ENCODE measurements around the gene CCND2.

CCND2 gene

GRCh38 chr12:4288296-4289131 is 15.0 kb downstream of the CCND2 start:
- no peak overlapping the region for H3K27ac ChIP-seq
- no peak for TF ChIP-seq ZFX (IDR thresholded peaks at IDR 0.05)
- TF ChIP-seq CTCF (conservative IDR thresholded peaks at IDR 0.05): no peak

DNA sequence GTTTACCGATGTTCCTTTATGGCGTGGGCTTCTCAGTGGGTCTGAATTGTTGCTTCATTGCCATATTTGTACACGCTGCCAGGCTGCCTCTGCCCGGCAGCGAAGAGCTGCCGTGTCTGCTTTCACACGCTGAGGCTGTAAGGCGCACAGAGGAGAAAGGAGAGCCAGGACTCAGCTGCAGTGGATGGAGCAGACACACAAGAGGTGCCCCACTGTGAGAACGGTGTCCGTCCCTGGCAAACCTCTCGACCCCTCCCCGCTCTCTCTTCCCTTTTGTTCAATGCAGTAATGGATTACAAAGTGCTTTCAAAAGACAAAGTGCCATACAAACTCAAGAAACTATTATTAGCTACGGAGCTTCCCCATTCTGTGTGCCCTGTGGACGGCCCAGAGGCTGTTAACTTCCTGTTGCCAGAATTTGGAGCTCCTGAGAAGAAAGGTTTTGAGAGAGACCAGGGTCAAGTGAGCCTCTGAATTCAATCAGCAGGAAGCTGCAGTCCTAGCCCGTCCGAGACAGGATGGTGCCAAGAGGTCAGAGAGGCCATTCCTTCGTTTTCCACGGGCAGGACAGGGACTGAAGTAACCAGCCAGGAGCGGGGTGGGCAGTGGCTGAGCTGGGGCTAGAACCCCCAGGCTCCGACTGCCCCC is 15.8 kb downstream of the CCND2 start:
- H3K27ac ChIP-seq: no peak overlapping the region
- TF ChIP-seq CTCF (conservative IDR thresholded peaks at IDR 0.05): no peak
- TF ChIP-seq ZFX (IDR thresholded peaks at IDR 0.05): no peak

DNA sequence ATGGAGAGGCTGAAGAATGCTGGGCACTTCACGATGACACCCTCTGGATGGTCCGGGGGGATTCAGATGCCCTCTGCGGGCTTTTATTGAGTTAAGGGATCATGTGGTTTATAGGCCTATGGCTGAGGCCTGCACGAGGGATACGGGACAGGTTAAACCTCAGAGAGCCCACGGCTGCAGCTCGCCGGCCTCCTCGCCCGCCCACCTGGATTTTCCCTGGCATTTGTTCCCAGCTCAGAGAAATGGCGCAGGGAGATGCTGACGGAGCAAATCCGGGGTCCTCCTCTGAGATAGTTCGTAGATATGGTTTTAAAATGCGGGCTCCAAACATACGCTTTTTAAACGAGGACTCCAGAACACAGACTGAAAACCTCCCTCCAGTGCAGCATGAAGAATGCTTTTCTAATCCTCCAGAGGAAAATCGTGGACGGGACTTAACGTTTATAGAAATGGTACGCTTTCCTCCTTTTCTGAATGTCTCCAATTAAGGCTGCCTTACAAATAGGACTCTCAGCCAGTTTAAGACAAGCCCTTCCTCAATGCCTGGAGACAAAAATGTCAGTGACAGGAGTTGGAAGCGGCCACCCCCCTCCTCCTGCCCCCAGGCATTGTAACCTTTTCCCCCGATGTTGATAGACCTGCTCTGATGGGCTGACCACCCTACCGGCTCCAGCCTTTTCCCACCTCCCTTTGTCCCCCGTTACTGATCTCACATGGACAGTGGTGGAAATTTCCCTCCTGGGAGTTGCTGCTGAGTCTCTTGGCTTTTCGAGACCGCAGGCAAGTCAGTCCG is 16.6 kb downstream of the CCND2 start:
- TF ChIP-seq CTCF (conservative IDR thresholded peaks at IDR 0.05) (no peak), ZFX (IDR thresholded peaks at IDR 0.05) (no peak)
- no peak overlapping the region for H3K27ac ChIP-seq

GRCh38 chr12:4292341-4293073 is 18.9 kb downstream of the CCND2 start:
- no peak overlapping the region for H3K27ac ChIP-seq
- TF ChIP-seq CTCF (conservative IDR thresholded peaks at IDR 0.05) (no peak), ZFX (IDR thresholded peaks at IDR 0.05) (no peak)

DNA sequence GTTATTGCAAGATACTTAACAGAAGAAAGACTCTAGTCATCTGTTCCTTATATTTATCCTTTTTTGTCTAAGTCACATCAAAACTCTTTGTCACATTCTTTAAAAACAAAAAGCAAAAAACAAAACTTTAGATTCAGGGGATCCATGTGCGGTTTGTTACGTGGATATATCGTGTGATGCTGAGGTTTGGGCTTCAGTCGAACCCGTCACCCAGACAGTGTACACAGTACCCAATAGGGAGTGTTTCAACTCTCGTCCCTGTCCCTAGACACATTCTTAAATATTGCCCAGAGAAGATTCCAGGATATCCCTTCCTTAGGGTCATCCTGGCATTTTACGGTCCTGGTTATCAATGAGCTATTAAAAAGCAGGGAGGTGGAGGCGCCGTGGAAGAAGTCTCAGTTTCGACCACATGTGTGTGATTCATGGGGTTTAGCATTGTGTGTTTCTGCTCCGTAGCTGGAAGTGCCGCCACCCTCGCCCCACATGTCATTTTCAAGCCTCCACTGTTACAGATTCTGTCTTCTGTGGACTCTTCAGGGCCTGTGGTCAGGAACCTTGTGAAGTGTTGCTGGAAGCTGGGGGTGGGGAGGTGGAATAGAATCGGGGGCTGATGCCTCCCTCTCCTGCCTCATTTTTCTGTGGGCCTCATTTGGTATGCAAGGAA is 19.9 kb downstream of the CCND2 start:
- no peak for TF ChIP-seq CTCF (conservative IDR thresholded peaks at IDR 0.05)
- no peak for TF ChIP-seq ZFX (IDR thresholded peaks at IDR 0.05)
- H3K27ac ChIP-seq: no peak overlapping the region

- H3K27ac ChIP-seq: no peak overlapping the region
- no peak for TF ChIP-seq ZFX (IDR thresholded peaks at IDR 0.05)
- TF ChIP-seq CTCF (conservative IDR thresholded peaks at IDR 0.05): no peak
Measured at GRCh38 chr12:4293966-4294505, 20.5 kb downstream of the CCND2 start.

Measured in C4-2B (cell line).